ENCODE data around the gene MMUT.
"Not testable (repeated sequence)": the region's sequence is repeated elsewhere in the genome, so short reads cannot be mapped to it uniquely, and the experiment has no call there.

Gene MMUT

GRCh38 chr6:49479308-49479970, 16.4 kb upstream of the MMUT start:
- Histone ChIP-seq H3K9me2 (ENCODE audit: low read depth, low read length) (no peaks in the 10 kb centered on the region), H3K27me3 (ENCODE audit: insufficient read depth, low read length) (no peaks in the 10 kb centered on the region), H2AFZ (ENCODE audit: low read length) (no peak overlapping the region), H3K4me2 (ENCODE audit: low read length) (no peak overlapping the region), H3K9me3 (ENCODE audit: low read length) (no peaks in the 10 kb centered on the region), H3K36me3 (ENCODE audit: insufficient read depth, low read length) (peaks cover 24% of the 10 kb centered on the region), H3K4me3 (ENCODE audit: low read depth, low read length, poor library complexity, severe bottlenecking) (no peak overlapping the region), H3F3A (ENCODE audit: insufficient read depth, low read length) (no peaks in the 10 kb centered on the region), H4K20me1 (ENCODE audit: insufficient read depth, low read length) (no peaks in the 10 kb centered on the region), H3K79me2 (ENCODE audit: insufficient read depth, low read length) (no peaks in the 10 kb centered on the region), H3K4me1 (ENCODE audit: insufficient read depth, low read length, severe bottlenecking) (no peaks in the 10 kb centered on the region), H3K27ac (ENCODE audit: low read depth, low read length, poor library complexity, severe bottlenecking) (no peak overlapping the region), H3K9ac (ENCODE audit: low read length) (no peak overlapping the region)
- TF ChIP-seq EZH2 (IDR thresholded peaks at IDR 0.05; ENCODE audit: borderline replicate concordance, low read length) = no peak
- TF ChIP-seq CTCF (IDR thresholded peaks at IDR 0.05; ENCODE audit: low read length) = no peak

GRCh38 chr6:49476564-49476963, 13.5 kb upstream of the MMUT start:
- H3K9ac ChIP-seq (ENCODE audit: low read length); H3K9me2 ChIP-seq (ENCODE audit: low read depth, low read length); H3K79me2 ChIP-seq (ENCODE audit: insufficient read depth, low read length); H3K9me3 ChIP-seq (ENCODE audit: low read length); H3K4me3 ChIP-seq (ENCODE audit: low read depth, low read length, poor library complexity, severe bottlenecking); H3K4me1 ChIP-seq (ENCODE audit: insufficient read depth, low read length, severe bottlenecking); H2AFZ ChIP-seq (ENCODE audit: low read length); H3F3A ChIP-seq (ENCODE audit: insufficient read depth, low read length); H3K4me2 ChIP-seq (ENCODE audit: low read length); H4K20me1 ChIP-seq (ENCODE audit: insufficient read depth, low read length); H3K27me3 ChIP-seq (ENCODE audit: insufficient read depth, low read length); H3K27ac ChIP-seq (ENCODE audit: low read depth, low read length, poor library complexity, severe bottlenecking): not testable (repeated sequence)
- H3K36me3 ChIP-seq (ENCODE audit: insufficient read depth, low read length) = peaks cover 39% of the 10 kb centered on the region

- Histone ChIP-seq H3K9ac (ENCODE audit: low read length) (no peak overlapping the region), H3K4me2 (ENCODE audit: low read length) (no peak overlapping the region), H3K4me1 (ENCODE audit: insufficient read depth, low read length, severe bottlenecking) (peaks cover 23% of the 10 kb centered on the region), H4K20me1 (ENCODE audit: insufficient read depth, low read length) (no peaks in the 10 kb centered on the region), H3K9me2 (ENCODE audit: low read depth, low read length) (no peaks in the 10 kb centered on the region), H3K27ac (ENCODE audit: low read depth, low read length, poor library complexity, severe bottlenecking) (no peak overlapping the region), H3K79me2 (ENCODE audit: insufficient read depth, low read length) (peaks cover 64% of the 10 kb centered on the region), H3K4me3 (ENCODE audit: low read depth, low read length, poor library complexity, severe bottlenecking) (no peak overlapping the region), H3K36me3 (ENCODE audit: insufficient read depth, low read length) (peaks cover 34% of the 10 kb centered on the region), H3F3A (ENCODE audit: insufficient read depth, low read length) (no peaks in the 10 kb centered on the region), H3K27me3 (ENCODE audit: insufficient read depth, low read length) (no peaks in the 10 kb centered on the region), H3K9me3 (ENCODE audit: low read length) (no peaks in the 10 kb centered on the region), H2AFZ (ENCODE audit: low read length) (no peak overlapping the region)
- no peak for TF ChIP-seq EZH2 (IDR thresholded peaks at IDR 0.05; ENCODE audit: borderline replicate concordance, low read length)
- TF ChIP-seq CTCF (IDR thresholded peaks at IDR 0.05; ENCODE audit: low read length) = no peak
These were observed 5.0 kb upstream of the MMUT start for GRCh38 chr6:49468042-49468441.

GRCh38 chr6:49464691-49465090, 1.6 kb upstream of the MMUT start:
- no peak overlapping the region; the same call in 1 of the 2 replicates for H3K9ac ChIP-seq (ENCODE audit: low read length)
- peaks cover 39% of the 10 kb centered on the region for H3K4me1 ChIP-seq (ENCODE audit: insufficient read depth, low read length, severe bottlenecking)
- TF ChIP-seq CTCF (IDR thresholded peaks at IDR 0.05; ENCODE audit: low read length) (no peak), EZH2 (IDR thresholded peaks at IDR 0.05; ENCODE audit: borderline replicate concordance, low read length) (no peak)
- 0 out of 2 replicates have a peak, but pooled peaks cover 5% of the 10 kb centered on the region for H3K36me3 ChIP-seq (ENCODE audit: insufficient read depth, low read length)
- H3K9me2 ChIP-seq (ENCODE audit: low read depth, low read length) = no peaks in the 10 kb centered on the region
- H3F3A ChIP-seq (ENCODE audit: insufficient read depth, low read length) = no peaks in the 10 kb centered on the region
- H3K4me3 ChIP-seq (ENCODE audit: low read depth, low read length, poor library complexity, severe bottlenecking) = peak overlapping the region; percentile 89
- no peaks in the 10 kb centered on the region for H3K9me3 ChIP-seq (ENCODE audit: low read length)
- H3K79me2 ChIP-seq (ENCODE audit: insufficient read depth, low read length) = peaks cover 72% of the 10 kb centered on the region
- no peak overlapping the region for H2AFZ ChIP-seq (ENCODE audit: low read length)
- no peak overlapping the region for H3K27ac ChIP-seq (ENCODE audit: low read depth, low read length, poor library complexity, severe bottlenecking)
- peak overlapping the region; percentile 85 for H3K4me2 ChIP-seq (ENCODE audit: low read length)
- H4K20me1 ChIP-seq (ENCODE audit: insufficient read depth, low read length) = no peaks in the 10 kb centered on the region
- H3K27me3 ChIP-seq (ENCODE audit: insufficient read depth, low read length) = no peaks in the 10 kb centered on the region
